Measurements from ENCODE around the gene CCDC3.

CCDC3 gene

GRCh38 chr10:12981570-12981969, 19.9 kb downstream of the CCDC3 start:
- no peak for TF ChIP-seq CTCF (IDR thresholded peaks at IDR 0.05; ENCODE audit: low read depth, low read length)
- no peak overlapping the region for H3K4me3 ChIP-seq (ENCODE audit: low read depth, low read length)

- no peak for TF ChIP-seq CTCF (IDR thresholded peaks at IDR 0.05; ENCODE audit: low read depth, low read length)
- H3K4me3 ChIP-seq (ENCODE audit: low read depth, low read length): no peak overlapping the region
These were observed 20.7 kb downstream of the CCDC3 start for GRCh38 chr10:12980713-12981306.

GRCh38 chr10:12980102-12980661, 21.3 kb downstream of the CCDC3 start:
- no peak for TF ChIP-seq CTCF (IDR thresholded peaks at IDR 0.05; ENCODE audit: low read depth, low read length)
- H3K4me3 ChIP-seq (ENCODE audit: low read depth, low read length): no peak overlapping the region

- no peak overlapping the region for H3K4me3 ChIP-seq (ENCODE audit: low read depth, low read length)
- TF ChIP-seq CTCF (IDR thresholded peaks at IDR 0.05; ENCODE audit: low read depth, low read length): no peak
These were observed 22.6 kb downstream of the CCDC3 start for GRCh38 chr10:12978891-12979290.

- no peak overlapping the region for H3K4me3 ChIP-seq (ENCODE audit: low read depth, low read length)
These were observed 25.6 kb downstream of the CCDC3 start for GRCh38 chr10:12975906-12976305.

GRCh38 chr10:12975266-12975665, 26.2 kb downstream of the CCDC3 start:
- no peak overlapping the region for H3K4me3 ChIP-seq (ENCODE audit: low read depth, low read length)

More at GRCh38 chr10:12975906-12976305, 25.6 kb downstream of the CCDC3 start:
- no peak for TF ChIP-seq CTCF (IDR thresholded peaks at IDR 0.05; ENCODE audit: low read depth, low read length)

More at GRCh38 chr10:12975266-12975665, 26.2 kb downstream of the CCDC3 start:
- TF ChIP-seq CTCF (IDR thresholded peaks at IDR 0.05; ENCODE audit: low read depth, low read length): no peak
